Peyer's patch (tissue), 4 donors: ENCODE results near the gene HNRNPUL1.

ENCODE experiments used
- CTCF ChIP-seq, 6 experiments: fragments of 450-650 bp in 4 of 6; fragments of 200-600 bp in 2 of 6; sonication (generic) in 1 of 6; IDR thresholded peaks; one replicate each; pipeline ENCODE4 v1.5.1; 2017 to 2019; ENCODE audit warnings: antibody characterized with exemption in 6 of 6, mild to moderate bottlenecking in 3 of 6, moderate library complexity in 1 of 6
- POLR2A ChIP-seq, 2 donors: fragments of 450-650 bp; IDR thresholded peaks; one replicate each; pipeline ENCODE4 v1.5.1; 2017; ENCODE audit warnings: antibody characterized with exemption in 2 of 2, mild to moderate bottlenecking in 2 of 2, moderate library complexity in 2 of 2

- TF ChIP-seq CTCF (IDR thresholded peaks at IDR 0.05) (no peak), POLR2A (IDR thresholded peaks at IDR 0.05) (no peak)
Observed at GRCh38 chr19:41269571-41269970, 5.4 kb downstream of the HNRNPUL1 start.
